Hepatocyte (in vitro differentiated cells): ENCODE results near the gene HERC3. TPM values are rescaled to one million over a fixed set of nuclear protein-coding genes. Genes with fewer than 3 reads are reported as not detected.

Experiments used
- DNase-seq: peaks from one replicate; pipeline ENCODE4 v3.0.0-alpha.2; 2016; ENCODE audit warnings: low spot score
- H2AFZ ChIP-seq: fragments of 200-600 bp; sonication (generic); 2 replicates; pipeline ENCODE4 v1.6.0; 2016; ENCODE audit warnings: antibody characterized with exemption, mild to moderate bottlenecking
- H3K27ac ChIP-seq: fragments of 200-600 bp; sonication (generic); 2 replicates; pipeline ENCODE4 v1.5.1; 2016; ENCODE audit warnings: mild to moderate bottlenecking
- H3K27me3 ChIP-seq: fragments of 200-600 bp; sonication (generic); 2 replicates; pipeline ENCODE4 v1.6.1; 2016
- H3K36me3 ChIP-seq: fragments of 200-600 bp; sonication (generic); replicated peaks from 2 replicates; pipeline ENCODE4 v1.5.1; 2016; ENCODE audit warnings: low read depth; ENCODE audit not compliant: insufficient read depth
- H3K4me1 ChIP-seq: fragments of 200-600 bp; sonication (generic); 2 replicates; pipeline ENCODE4 v1.5.1; 2016; ENCODE audit warnings: mild to moderate bottlenecking, moderate library complexity; ENCODE audit not compliant: insufficient read depth
- H3K4me2 ChIP-seq: fragments of 200-600 bp; sonication (generic); 2 replicates; pipeline ENCODE4 v1.6.0; 2016
- H3K4me3 ChIP-seq: fragments of 200-600 bp; sonication (generic); 2 replicates; pipeline ENCODE4 v1.5.1; 2016; ENCODE audit warnings: mild to moderate bottlenecking
- H3K79me2 ChIP-seq: fragments of 200-600 bp; sonication (generic); 2 replicates; pipeline ENCODE4 v1.6.0; 2017; ENCODE audit warnings: mild to moderate bottlenecking
- H3K9me2 ChIP-seq: fragments of 200-600 bp; sonication (generic); replicated peaks from 2 replicates; pipeline ENCODE4 v1.6.0; 2017; ENCODE audit warnings: mild to moderate bottlenecking; ENCODE audit not compliant: insufficient read depth
- H3K9me3 ChIP-seq: fragments of 200-600 bp; sonication (generic); 2 replicates; pipeline ENCODE4 v1.5.1; 2016; ENCODE audit warnings: low read depth, mild to moderate bottlenecking
- H4K20me1 ChIP-seq: fragments of 200-600 bp; sonication (generic); 2 replicates; pipeline ENCODE4 v1.6.0; 2016; ENCODE audit warnings: mild to moderate bottlenecking; ENCODE audit not compliant: insufficient read depth, poor library complexity, severe bottlenecking
- CTCF ChIP-seq: fragments of 200-600 bp; sonication (generic); IDR thresholded peaks from 2 replicates; pipeline ENCODE4 v1.5.1; 2016; ENCODE audit warnings: antibody characterized with exemption, mild to moderate bottlenecking; ENCODE audit not compliant: poor library complexity
- EZH2 ChIP-seq: fragments of 200-600 bp; sonication (generic); IDR thresholded peaks from 2 replicates; pipeline ENCODE4 v1.6.1; 2016; ENCODE audit warnings: antibody characterized with exemption, mild to moderate bottlenecking, borderline replicate concordance
- EZH2phosphoT487 ChIP-seq: fragments of 200-600 bp; sonication (generic); IDR thresholded peaks from one replicate; pipeline ENCODE4 v1.6.1; 2018; ENCODE audit warnings: antibody characterized with exemption, mild to moderate bottlenecking, low read depth, moderate library complexity; ENCODE audit not compliant: unreplicated experiment, severe bottlenecking
- WGBS: methylation state at CpG from one replicate; pipeline ENCODE4 v1.1.6; 2016; ENCODE audit warnings: low lambda C conversion rate; ENCODE audit errors: missing lambda C conversion rate; 5-methylcytosine and 5-hydroxymethylcytosine counted together
- polyA plus RNA-seq: library from polyadenylated mRNA; unstranded; fragments of >200 nt; fragmentation: Nextera tagmentation; extraction: Ambion mirVana; gene quantifications from 2 replicates; pipeline ENCODE4 v1.2.1, GENCODE V29; 2016
- total RNA-seq: library from RNA; depleted of rRNA; stranded (reverse); fragments of >200 nt; gene quantifications from 2 replicates; pipeline ENCODE4 v1.2.3, GENCODE V29; 2014

HERC3 gene
- total and polyA plus RNA-seq, 2 experiments from 2014 or later: 8.6 to 13.2 TPM

GRCh38 chr4:88751258-88752075, 159.2 kb downstream of the HERC3 start:
- Histone ChIP-seq H3K27me3 (no peaks in the 10 kb centered on the region), H3K9me2 (no peaks in the 10 kb centered on the region), H4K20me1 (no peaks in the 10 kb centered on the region), H3K4me1 (peaks cover 15% of the 10 kb centered on the region), H3K4me3 (no peak overlapping the region), H3K36me3 (peaks cover 3% of the 10 kb centered on the region), H3K27ac (no peak overlapping the region), H3K9me3 (no peaks in the 10 kb centered on the region), H2AFZ (no peak overlapping the region), H3K79me2 (no peaks in the 10 kb centered on the region), H3K4me2 (no peak overlapping the region)
- WGBS: 90% methylated on average over 7 of the region's 7 CpGs
- no peak for DNase-seq
- TF ChIP-seq EZH2phosphoT487: no peak
- no peak for TF ChIP-seq CTCF
- no peak for TF ChIP-seq EZH2

GRCh38 chr4:88752076-88752463, 159.8 kb downstream of the HERC3 start:
- H3K27ac ChIP-seq: no peak overlapping the region
- no peak overlapping the region for H2AFZ ChIP-seq
- H3K4me2 ChIP-seq: no peak overlapping the region

GRCh38 chr4:88752754-88753153, 160.5 kb downstream of the HERC3 start:
- no peaks in the 10 kb centered on the region for H3K27me3 ChIP-seq
- no peak overlapping the region for H3K27ac ChIP-seq
- peaks cover 3% of the 10 kb centered on the region for H3K36me3 ChIP-seq
- DNase-seq: no peak
- no peak overlapping the region for H3K4me3 ChIP-seq
- no peak for TF ChIP-seq CTCF
- no peak for TF ChIP-seq EZH2
- TF ChIP-seq EZH2phosphoT487: no peak
- H3K4me1 ChIP-seq: peaks cover 15% of the 10 kb centered on the region
- 39% methylated on average over 2 of the region's 2 CpGs for WGBS
- H3K79me2 ChIP-seq: no peaks in the 10 kb centered on the region
- H2AFZ ChIP-seq: no peak overlapping the region
- H4K20me1 ChIP-seq: no peaks in the 10 kb centered on the region
- no peaks in the 10 kb centered on the region for H3K9me2 ChIP-seq
- no peaks in the 10 kb centered on the region for H3K9me3 ChIP-seq
- H3K4me2 ChIP-seq: no peak overlapping the region

More at GRCh38 chr4:88752076-88752463, 159.8 kb downstream of the HERC3 start:
- Histone ChIP-seq H3K9me3 (no peaks in the 10 kb centered on the region), H3K79me2 (no peaks in the 10 kb centered on the region), H3K9me2 (no peaks in the 10 kb centered on the region), H3K36me3 (peaks cover 3% of the 10 kb centered on the region), H4K20me1 (no peaks in the 10 kb centered on the region), H3K4me1 (peaks cover 15% of the 10 kb centered on the region), H3K4me3 (no peak overlapping the region), H3K27me3 (no peaks in the 10 kb centered on the region)
- TF ChIP-seq EZH2phosphoT487 (no peak), CTCF (no peak), EZH2 (no peak)
- WGBS: 94% methylated on average over 4 of the region's 4 CpGs
- DNase-seq: no peak
